NCI-H2081 (cell line): Measurements from ENCODE around the gene STIMATE.

Source experiments
- DNase-seq, 2 experiments: peaks; one replicate each; lab custom pipeline; 2025; lab: John Stamatoyannopoulos, UW

The STIMATE gene

DNA sequence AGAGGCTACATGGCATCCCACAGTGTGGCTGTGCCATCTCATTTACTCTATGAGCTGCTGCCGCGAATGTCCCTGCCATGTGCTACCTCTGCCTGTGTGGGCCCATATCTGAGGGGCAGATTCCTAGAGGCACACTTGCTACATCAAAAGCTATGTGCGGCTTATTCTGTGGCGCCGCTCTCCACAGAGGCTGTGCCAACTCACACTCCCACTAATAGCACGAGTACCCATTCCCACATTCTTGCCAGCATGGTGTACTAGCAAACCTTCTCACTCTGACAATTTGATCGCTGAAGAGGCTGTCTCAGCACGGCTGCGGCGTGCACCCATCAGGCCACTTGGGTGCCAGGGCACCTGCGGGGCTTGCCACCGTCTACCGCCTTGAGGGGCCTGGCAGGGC is 31.4 kb downstream of the STIMATE start:
- DNase-seq, result no peak

DNA sequence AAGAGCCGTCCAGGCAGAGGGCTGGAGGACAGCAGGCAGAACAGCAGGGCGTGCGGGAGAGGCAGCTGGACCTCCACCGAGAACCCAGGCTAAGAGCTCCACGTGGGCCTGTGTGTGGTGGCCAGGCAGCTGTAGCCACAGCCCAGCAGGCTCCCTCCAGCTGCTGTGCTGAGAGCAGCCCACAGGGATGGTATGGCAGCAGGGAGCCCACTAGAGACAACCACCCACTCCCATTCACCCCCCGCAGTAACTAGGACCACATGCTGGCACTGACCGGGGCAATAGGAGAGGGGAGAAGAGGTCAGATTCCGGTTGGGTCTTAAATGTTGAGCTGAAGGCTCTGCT is 37.0 kb downstream of the STIMATE start:
- DNase-seq, result no peak

DNA sequence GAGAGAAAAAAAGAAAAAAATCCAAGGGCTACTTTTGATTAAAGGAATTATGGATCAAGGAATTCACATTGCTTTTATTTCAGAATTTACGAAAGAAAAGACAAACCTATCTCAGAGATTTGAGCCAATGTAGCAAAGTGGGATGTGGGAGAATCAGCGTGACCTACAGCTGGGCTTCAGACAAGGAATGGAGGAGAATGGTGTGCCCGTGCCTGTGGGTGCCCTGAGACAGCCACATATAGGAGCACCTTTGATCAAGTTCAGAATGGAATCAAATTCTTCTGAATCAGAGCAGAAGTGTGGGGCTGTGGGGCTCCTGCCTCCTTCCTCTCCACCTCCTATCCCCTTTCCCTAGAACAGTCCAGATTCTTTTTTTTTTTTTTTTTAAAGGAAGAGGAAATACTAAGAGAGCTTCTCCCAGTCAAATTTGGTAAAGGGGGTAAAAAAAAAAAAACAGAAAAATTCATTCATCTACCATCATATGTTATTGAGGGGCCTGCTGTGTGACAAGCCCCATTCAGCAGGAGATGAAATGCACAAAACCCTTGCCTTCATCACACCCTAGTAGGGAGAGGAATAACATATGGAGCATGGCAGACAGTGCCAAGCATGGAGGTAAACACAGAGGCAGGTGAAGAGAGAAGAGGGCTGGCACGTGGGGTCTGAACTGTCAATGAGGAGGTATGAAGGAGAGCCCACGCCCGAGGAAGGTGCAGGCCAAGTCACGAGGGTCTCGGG is 37.5 kb downstream of the STIMATE start:
- no peak for DNase-seq

GRCh38 chr3:52857864-52858263 is 39.5 kb downstream of the STIMATE start:
- DNase-seq, result no peak

- DNase-seq, result no peak
These were observed 40.2 kb downstream of the STIMATE start for GRCh38 chr3:52857133-52857532.

GRCh38 chr3:52856666-52857065 is 40.7 kb downstream of the STIMATE start:
- DNase-seq, result no peak

DNA sequence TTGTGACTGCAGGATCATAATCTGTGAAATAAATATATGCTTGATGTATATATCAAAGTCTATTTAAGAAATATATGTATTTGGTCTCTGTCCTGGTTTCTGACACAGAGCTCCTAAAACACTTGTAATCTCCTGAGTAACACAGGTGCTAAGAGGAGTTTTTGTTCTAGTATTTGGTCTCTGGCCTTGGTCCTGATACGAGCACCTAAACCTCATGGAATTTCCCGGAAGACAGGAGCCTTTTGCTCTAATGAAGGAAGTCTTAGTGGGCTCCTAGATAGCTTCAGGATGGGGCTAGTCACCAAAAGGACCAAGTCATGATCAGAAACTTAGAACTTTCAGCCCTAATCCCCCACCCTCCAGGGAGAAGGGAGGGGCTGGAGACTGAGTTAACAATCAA is 43.3 kb downstream of the STIMATE start:
- DNase-seq, result no peak

- DNase-seq, result no peak
These were observed 44.9 kb downstream of the STIMATE start for GRCh38 chr3:52852419-52852818.

DNA sequence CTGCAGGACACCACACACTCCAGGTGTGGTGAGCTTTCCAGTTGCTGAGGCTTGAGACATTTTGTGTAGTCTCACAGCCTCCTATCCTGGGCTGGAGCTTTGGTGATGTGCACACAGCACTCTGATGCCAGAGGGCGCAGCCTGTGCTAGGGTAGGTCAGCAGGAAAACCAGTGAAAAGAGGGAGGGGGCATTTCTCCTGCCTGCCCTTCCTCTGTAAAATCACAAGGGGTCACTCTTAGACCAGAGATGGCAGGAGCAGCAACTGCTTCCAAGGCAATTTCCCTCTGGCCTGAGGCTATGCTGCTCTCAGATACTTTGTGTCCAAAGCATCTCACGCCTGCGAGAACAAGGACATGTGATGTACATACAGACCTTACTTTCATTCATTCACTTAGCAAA is 46.0 kb downstream of the STIMATE start:
- DNase-seq, result peak; percentile 39 to 49

DNA sequence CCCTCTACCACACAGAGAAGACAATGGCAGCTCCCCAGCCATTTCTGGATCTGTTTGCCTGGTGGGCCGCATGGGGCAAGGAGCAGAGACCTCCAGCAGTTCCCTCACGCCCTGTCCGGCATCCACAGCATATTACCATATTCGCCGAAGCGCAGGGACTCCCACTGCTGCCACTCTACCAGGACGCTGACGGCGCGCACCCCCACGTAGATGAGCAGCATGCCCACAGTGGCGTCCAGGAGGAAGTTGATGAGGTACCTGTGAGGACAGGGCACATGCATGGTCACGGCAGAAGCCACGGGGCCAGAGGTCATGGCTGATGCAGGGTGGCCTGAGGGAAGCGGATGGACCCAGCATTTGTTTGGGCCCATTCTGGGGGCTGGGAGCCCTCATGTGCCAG is 47.7 kb downstream of the STIMATE start:
- no peak for DNase-seq

- no peak for DNase-seq
These were observed 48.7 kb downstream of the STIMATE start for GRCh38 chr3:52848617-52849016.

DNA sequence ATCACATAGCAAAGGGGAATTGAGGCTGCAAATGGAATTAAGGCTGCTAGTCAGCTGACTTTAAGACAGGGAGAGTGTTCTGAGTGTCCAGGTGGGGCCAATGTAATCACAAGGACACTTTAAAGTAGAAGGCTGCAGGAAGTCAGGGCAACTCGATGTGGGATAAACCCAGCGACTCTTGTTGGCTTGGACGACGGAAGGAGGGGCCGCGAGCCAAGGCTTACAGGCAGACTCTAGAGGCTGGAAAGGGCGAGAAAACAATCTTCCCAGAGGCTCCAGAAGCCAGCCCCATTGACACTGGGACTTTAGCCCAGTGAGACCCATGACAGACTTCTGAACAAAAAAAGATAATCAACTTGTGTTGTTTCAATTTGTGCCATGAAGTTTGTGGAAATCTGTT is 49.6 kb downstream of the STIMATE start:
- no peak for DNase-seq

DNA sequence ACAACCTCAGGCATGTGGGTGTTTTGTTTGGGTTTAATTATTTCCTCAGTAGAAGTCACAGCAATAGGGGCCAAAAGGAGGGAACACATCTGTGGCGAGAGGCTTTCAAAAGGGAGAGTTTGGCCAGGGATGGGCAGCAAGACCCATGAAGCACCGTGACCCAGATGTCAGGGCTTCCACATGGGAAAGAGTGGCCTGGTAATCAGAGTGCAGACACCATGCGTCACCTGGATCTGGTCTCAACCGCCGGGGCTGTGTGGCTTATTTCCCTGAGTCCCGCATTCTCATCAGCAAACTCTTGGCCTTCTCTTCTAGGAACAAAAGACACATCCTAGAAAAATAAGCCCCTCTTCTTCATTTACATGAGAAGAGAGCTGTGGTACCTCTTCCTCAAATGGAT is 50.1 kb downstream of the STIMATE start:
- no peak for DNase-seq

GRCh38 chr3:52846432-52846965 is 50.8 kb downstream of the STIMATE start:
- DNase-seq, result no peak

GRCh38 chr3:52845691-52846431 is 51.5 kb downstream of the STIMATE start:
- no peak for DNase-seq

- DNase-seq, result no peak
These were observed 52.2 kb downstream of the STIMATE start for GRCh38 chr3:52845157-52845556.

GRCh38 chr3:52844290-52844975 is 52.9 kb downstream of the STIMATE start:
- no peak for DNase-seq

- DNase-seq, result no peak
These were observed 53.5 kb downstream of the STIMATE start for GRCh38 chr3:52843881-52844280.

- DNase-seq, result no peak
These were observed 54.1 kb downstream of the STIMATE start for GRCh38 chr3:52843108-52843865.

DNA sequence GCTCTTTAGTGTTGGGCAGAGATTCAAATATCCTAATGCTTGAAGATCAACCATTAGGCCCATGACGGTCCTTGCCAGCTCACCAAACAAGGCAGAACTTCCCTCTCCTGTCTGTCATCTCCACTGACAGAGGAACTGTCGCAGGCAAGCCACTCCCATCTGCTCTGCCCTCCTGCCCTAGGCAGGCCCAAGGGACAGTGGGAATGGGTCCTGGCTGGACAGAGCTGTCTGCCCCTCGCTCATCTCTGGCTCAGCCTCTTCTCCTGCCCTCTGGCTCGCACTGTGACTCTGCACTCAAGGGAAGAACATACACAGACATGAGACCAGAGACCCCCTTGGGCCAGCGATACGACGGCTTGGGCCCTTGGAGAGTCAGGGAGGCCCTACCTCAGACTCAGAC is 54.9 kb downstream of the STIMATE start:
- DNase-seq, result no peak

DNA sequence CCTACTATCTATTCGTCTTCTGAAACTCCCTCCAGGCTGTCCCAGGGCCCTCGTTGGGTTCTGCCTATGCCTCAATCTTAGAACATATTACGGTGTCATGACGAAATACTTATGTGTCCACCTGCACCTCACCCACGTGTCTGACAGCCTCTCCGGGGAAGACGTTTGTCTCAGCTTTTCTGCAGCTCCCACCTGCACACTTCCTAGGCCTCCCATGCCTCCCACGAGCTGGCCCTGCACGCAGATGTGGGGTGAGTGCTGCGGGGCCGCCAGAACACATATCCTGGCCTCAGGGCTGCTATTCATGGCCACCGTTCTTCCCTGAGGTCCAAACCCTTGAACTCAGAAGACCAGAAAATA is 55.4 kb downstream of the STIMATE start:
- DNase-seq, result no peak
